Activated CD8-positive, alpha-beta memory T cell treated with anti-CD3 and anti-CD28 coated beads, Interleukin-2, amount 50 U/mL, for 1 hour (primary cell): ENCODE measurements around the gene WIPF1.
A peak's percentile ranks its signal among the peaks of the same experiment; 100 is the strongest.

Source experiments
- DNase-seq: peaks from one replicate; pipeline ENCODE4 v3.0.0-alpha.2; 2020; ENCODE audit errors: extremely low read depth

Gene WIPF1

DNA sequence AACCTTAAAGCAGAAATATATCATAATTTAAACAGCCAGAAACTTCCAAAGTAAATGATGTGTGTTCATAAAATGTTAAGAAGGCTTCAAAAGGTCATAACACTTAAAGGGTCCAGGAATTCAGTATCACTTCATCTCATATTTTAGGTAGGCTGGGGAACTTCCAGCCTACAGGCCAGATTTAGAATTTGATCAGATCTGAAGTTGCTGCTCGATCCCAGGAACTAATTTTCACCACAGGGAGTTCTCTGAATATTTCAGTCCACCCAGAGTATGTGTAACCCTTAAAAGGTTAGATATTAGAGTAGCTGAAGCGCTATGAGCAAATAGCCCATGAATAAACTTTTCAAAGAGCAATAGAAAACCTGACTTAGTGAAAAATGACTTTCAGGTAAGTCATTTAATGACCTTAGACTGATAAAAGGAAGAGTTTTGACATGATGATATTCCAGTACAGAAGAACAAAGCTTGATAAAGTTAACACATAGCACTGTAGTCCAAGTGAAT is 1.7 kb downstream of the WIPF1 start:
- DNase-seq: no peak

DNA sequence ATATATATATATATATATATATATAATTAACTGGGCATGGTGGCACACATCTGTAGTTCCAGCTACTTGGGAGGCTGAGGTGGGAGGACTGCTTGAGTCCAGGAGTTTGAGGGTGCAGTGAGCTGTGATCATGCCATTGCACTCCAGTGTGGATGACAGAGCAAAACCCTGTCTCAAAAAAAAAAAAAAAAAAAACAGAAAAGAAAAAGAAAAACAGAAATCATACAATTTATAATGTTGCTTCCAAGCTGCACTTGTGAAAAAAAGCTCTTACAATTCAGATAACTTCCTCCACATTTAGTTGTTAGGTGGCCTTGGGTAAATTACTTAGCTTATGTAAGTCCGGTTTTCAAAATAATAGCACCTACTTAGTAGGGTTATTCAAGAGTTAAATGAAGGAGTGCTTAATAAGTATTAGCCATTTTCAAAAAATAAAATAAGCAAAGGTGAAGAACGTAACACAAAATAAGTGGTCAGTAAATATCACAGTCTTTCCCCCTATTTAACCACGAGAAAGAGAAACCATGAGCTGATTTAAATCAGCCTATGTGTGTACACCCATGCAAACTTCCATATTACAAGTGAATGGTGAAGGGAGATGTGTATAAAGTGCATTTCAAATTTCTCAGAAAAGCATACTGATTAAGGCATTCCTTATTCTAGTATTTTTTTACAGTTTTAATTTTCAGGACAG is 2.3 kb downstream of the WIPF1 start:
- no peak for DNase-seq

DNA sequence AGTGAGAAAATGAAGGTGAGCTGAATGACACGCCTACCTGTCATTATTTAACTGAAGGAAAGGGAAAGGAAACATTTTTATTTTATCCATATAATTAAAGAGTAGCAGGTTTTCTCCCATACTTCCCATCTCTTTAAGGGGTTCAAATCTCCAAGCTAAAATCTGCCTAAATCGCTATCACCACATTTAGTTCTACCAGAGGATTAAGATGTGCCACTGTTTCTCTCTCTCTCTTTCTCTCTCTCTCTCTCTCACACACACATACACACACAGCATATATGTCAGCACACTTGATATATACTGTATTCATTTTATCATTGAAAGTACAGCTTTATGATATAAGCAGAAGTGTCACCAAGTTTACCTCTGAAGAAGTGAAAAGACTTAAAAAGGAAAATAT is 3.1 kb downstream of the WIPF1 start:
- no peak for DNase-seq

DNA sequence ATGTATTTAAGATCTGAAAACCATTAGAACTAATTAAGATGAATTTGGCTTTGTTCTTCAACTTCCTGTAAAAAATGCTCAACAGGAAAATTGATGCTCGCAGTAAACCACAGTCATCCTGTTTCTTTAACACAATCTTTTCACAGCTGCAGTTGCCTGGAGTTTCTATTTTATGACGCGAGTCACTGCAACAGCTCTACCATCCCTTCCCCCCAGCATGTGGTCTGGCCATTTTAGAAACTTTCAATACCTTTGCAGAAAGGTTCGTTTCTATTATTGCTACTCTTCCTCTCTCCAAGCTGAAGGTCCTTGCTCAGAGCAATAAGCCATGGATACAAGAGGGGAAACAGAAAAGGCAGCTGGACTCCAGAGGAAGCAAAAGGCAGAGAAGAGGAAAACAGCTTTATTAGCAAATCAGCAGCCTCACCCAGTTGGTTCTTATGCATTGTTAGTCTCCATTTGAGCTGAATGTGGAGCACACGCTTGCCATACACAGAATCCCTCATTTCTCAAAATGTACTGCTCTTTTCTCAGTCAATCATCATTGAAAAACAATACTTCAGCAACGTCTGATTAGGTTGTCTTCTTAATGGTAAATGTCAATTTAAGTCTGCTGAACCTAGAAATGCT is 3.9 kb downstream of the WIPF1 start:
- peak; percentile 47 for DNase-seq

DNA sequence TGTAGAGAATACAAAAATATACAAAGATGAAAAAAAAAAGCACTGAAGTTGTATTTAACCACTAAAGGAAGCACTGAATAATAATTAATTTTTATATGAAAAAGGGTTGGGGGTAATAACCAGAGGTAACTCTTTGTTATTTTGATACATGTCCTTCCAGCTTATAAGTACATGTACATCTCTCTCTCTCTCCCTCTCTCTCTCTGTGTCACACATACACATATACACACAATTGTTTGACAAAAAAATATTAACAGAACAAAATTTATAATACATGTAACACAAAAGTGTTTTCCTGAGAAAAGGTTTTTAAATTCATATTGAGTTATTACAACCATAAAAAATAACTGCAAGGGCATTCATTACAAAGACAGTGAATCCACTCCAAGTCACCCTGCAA is 4.6 kb downstream of the WIPF1 start:
- DNase-seq: no peak

DNA sequence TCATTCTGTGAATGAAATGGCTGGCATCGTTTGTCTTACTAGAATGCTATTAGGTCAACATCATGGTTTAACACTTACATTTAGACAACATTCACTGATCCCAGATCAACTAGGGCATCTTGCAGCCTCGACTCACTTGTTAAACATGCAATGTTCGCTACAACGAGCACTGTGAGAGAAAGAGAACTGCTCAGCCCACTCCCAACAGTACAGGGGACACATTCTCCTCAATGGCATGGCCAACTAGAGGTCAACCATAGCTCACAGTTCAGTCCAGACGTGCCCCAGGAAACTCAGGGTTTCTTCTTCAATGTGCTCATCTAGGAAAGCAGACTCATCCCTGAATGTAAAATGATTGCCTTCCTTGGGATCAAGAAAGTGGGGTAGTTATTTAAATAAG is 5.9 kb downstream of the WIPF1 start:
- no peak for DNase-seq

DNA sequence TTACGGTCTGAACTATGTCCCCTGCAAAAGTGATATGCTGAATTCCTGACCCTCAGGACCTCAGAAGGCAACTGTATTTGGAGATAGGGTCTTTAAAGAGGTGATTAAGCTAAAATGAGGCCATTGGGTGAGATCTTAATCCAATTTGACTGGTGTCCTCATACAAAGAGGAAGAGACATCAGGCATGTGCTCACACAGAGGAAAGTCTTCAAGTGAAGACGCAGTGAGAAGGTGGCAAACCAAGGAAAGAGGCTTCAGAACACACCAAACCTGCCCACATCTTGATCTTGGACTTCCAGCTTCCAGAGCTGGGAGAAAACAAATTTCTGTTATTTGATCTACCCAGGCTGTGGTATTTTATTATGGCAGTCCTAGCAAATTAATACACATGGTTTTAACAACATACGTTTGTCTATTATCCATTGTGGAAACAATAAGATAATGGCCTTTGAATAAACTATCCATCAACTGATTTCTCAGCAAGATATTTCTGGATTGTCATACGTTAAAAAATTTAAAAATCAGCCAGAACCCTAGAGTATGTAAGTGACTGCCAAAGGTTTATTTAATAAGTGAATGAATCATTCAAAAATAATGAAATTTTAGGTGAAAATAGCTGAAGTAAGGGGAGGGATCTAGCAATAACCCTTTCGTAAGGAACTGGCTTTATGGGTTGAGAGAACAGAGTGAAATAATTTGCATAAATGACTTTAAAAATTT is 6.5 kb downstream of the WIPF1 start:
- DNase-seq: no peak

DNA sequence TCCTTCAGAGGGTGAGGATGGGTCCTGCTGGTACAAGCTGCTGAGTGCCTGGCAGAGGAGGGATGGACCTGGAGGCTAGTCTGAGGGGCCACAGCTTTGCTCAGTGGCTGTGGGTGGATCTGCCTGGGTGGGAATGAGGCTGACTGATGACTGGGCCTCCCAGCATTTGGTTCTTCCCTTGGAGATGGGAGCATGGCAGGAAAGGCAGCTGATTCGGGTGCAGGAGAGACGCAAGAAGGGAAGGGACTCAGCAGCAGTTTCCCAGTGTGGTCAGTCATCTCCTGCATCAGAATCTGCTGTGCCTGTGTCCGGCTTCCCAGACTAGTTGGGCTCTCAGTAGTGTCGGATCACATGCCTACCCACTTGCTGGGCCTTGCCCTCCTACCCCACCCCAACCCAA is 7.3 kb downstream of the WIPF1 start:
- no peak for DNase-seq

DNA sequence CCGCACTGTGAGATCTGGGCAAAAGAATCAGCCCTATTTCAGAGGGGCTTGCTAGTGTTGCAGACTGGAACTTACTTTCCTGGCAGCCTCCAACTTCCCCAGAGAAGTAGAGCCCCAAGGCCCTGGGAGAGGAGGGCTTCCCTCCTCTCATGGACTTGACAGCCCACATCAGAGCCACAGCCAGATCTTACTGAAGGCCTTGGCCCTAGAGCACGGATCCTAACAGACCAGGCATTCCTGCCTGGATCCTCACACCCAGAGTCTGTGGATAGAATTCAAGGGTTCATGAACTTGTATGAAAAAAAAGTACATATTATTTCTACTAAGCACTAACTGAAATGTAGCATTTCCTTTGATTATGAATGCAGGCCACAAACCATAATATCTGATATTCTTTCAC is 8.3 kb downstream of the WIPF1 start:
- no peak for DNase-seq

DNA sequence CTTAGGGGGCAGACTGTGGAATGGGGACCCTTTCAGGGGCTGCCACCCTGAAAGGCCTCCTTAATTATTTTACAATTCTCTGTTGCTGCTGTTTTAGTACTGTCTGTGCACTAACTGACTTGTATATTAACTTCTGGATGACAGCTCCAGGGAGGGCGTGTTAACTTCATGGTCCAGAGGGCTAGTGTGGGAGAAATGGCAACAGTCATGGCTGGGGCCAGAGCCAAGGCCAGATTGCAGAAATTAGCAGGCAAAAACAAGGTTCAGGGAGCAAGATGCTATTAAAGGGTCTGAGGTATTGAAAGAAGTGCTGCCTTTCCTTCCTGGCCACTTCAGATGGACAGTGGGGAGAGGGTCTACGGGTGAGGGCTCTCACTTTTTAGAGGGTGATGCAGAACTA is 9.1 kb downstream of the WIPF1 start:
- no peak for DNase-seq

DNA sequence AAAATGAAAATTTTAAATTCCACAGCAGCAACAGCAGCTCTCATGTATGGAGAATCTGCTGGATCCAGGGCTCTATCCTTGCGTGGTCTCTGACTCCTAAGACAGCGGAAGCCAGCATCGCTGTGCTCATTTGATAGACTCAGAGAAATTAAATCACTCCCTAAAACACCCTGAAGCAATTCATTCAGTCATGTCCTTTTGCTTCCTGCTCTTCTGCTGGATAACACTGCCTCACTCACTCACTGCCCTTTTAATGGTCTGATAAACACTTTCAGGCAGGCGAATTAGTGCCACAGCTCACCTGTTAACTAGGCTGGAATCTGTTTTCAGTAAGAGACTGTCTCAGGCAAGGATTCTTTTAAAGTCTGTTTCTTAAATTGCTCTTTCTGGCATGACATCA is 10.0 kb downstream of the WIPF1 start:
- DNase-seq: no peak

DNA sequence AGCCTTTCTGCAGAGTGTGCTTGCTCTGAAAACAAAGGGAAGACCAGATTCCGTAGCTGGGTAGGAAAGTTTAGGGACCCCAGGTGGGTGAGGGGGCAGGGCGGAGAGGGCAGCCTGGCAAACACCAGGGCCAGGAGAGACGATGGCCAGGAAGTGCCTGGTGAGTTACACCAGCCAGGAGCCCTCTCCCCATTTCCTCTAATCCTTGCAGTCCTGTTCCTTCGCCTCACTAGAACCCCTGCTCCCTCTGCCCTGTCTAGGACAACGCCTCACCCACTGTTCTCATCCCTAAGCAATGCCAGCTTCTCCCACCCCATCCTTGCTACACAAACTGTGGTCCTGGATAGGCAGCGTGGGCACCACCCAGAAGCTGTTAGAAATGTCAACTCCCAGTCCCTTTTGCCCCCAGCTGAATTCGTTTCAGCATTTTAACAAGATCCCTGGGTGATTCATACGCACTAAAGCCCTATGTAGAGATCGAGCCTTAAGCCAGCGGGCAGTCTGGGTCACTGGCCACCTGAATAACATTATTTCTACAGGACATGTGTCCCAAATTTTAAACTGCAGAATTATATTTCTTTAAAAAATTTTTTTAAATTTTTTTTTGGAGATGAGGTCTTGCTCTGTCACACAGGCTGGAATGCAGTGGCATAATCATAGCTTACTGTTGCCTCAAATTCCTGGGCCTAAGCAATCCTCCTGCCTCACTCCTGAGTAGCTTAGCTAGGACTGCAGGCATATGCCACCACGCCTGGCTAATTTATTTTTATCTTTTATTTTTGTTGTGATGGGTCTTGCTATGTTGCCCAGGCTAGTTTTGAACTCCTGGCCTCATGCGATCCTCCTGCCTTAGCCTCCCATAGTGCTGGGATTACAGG is 10.9 kb downstream of the WIPF1 start:
- no peak for DNase-seq

DNA sequence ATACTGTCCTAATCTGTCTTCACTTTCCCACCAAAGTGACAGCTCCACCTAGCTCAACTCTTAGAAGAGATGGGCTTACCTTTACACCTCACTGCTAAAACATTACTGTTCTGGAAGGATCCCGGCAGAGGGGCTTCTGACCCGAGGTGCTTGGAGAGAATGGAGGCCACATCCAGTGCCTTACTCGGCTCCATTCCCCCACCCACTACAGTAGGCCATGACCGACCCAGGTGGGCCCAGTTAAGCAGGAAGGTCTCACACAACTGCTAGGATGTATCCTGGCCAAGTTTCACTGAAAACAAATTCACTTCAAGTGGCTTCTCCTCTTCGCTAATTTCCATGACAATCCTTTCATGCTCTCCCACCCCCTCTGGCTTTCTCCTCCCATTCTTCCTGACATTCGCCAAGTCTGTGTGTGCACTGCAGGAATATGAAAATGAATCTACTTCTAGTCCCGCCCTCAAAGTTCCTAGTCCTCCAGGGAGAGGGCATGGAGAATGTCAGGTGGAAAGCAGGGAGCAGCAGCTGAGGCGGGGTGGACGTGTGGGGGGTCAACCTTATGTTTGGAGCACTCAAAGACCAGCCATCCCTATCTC is 11.8 kb downstream of the WIPF1 start:
- no peak for DNase-seq

DNA sequence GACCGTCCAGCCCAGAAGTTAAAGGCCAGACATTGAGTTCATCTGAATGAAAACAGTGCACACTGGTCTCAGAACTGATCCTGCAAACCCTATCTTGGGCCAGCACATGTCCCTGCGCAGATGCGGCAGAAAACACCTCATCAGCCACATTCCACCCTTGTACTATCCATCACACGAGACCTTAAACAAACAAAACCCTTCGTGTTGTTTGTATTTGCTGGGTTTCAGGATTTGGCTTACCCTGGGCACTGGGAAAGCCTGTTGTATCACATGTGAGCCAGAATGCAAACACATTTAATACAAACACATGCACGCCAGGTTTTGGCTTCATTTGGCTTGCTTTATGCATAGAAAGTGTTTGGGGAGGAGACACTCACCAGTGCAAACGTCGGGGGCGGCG is 12.5 kb downstream of the WIPF1 start:
- DNase-seq: no peak

DNA sequence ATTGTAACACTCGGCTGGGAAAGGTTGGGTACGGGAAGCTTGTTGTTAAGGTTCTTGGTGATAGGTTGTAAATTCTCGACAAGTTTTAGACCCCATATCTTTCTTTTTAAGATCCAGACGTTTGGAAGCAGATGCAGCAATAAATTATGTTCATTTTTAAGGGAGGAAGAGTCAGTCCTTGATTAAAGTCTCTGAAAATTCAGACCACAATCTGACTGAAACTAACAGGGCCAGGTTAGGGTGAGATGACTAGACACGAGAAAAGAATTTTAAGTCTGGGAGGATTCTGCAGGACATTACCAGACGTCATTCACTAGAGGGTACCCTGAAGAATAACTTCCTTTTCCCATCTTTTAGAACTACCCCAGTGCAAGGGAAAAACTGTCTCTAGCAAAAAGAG is 16.1 kb downstream of the WIPF1 start:
- no peak for DNase-seq

DNA sequence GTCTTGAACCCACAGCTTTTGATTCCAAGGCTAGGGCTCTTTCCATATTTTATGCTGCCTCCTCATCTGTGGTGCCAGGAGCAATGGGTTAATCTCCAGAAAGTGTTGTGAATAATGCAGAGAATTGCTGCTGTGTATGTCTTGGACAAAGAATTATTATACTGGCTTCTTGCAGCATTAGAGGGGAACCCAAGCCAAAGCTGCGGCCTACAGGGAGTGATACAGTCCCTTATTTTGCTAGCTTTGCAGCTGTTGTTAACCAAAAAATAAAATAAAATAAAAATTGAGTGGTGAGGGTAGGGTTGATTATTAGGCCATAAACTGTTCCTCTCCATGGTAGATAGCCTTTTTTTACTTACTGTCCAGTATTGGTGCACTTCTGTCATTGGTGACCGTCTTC is 16.7 kb downstream of the WIPF1 start:
- DNase-seq: no peak

DNA sequence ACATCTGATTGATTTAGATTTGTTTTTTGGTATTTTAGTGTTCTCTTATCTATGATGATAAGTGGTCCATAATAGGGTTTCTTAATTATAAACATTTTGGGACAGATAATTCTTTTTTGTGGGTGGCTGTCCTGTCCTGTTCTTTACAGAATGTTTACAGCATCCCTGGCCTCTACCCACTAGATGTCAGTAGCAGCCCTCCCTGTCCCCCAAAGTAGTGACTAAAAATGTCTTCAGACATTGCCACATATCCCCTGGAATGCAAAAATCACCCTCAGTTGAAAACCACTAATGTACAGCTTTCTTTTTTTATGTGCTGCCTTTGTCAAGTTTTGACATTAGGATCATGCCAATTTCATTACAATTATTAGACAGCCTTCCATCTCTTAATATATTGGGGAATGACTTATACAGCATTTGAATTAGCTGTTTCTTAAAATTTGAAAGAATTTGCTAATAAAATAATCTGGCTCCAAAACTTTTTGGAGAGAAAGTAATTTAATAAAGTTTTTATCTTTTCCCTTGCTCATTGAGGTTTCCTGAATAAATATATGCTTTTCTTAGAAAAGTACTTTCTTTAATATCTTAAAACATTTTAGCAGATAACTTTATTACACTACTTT is 19.5 kb downstream of the WIPF1 start:
- DNase-seq: peak; percentile 47

DNA sequence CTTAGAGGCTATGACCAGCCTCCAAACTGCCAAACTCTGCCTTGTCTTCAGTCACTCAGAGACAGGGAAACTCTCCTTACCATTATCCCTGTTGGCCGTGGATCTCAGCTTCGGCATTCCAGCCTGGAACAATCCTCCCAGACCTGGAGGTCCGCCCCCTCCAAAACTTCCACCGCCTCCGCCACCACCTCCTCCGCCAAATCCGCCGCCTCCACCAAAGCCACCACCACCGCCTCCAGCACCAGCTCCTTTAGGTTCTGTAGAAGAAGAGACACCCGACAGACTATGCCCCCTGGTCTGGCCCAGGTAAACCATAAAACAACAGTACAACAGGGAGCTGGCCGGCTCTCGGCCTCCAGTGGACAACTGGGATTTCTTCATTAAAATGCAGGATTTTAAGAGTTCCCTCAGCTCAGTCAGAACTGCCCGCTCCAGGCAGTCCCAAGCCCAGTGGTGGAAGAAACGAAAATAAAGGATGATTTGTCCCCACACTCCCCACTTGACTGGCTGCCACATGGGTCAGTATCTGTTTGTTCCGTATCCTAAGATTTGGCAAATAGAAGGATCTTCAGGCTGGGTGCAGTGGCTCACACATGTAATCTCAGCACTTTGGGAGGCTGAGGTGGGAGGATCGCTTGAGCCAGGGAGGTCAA is 22.4 kb downstream of the WIPF1 start:
- no peak for DNase-seq

DNA sequence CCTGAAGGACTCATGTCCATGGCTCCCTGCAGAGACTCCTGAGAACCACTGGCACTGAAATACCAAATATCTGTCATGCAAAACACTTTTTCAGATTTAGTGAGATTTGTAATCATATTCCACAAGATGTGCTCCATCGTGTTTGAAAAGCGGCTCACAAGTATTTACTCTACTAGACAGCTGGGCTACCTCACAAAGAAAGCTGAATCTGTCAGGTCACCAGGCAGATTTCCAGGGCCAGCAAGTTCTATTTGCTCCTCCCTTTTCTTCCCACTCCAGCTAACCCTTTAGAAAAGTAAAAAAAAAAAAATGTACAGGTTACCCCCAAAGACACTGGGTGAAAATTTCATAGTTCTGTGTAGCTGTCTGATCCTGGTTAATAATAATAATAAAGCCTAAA is 22.9 kb downstream of the WIPF1 start:
- no peak for DNase-seq

DNA sequence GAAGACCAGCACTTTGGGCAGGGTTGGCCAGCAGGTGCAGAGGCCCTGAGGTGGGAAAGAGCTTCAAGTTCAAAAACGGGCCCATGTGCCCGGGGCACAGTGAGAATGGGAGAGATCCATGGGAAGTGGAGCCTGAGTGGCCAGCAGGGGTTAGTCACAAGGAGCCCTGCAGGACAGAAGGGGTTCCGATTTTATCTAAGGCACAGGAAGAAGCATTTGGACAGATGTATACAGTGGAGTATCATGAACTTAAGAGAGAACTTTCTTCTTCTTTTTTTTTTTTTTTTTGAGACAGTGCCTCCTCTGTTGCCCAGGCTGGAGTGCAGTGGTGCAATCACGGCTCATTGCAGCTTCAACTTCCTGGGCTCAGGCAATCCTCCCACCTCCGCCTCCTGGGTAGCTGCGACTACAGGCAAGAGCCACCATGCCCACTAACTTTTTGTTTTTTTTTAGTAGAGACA is 24.0 kb downstream of the WIPF1 start:
- no peak for DNase-seq

DNA sequence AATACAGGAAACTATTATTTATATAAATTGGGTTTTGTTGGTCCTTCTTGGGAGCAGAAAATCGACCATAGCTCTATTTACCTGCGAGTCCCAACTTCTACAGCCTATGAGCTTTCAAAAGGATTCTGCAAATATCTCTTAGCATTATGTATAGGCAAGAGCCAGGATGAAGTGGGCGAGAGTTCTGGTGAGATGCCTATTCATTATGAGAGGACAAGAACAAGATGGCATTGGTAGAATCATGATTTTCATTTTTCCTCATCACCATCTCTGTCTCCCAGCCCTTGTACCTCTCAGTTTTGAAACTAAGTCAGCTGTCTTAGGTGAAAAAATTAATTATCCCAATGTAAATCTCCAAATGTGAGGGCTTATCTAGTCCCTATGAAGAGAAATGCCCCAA is 25.0 kb downstream of the WIPF1 start:
- no peak for DNase-seq
